ENCODE measurements around the gene DISP1.

Gene DISP1

DNA sequence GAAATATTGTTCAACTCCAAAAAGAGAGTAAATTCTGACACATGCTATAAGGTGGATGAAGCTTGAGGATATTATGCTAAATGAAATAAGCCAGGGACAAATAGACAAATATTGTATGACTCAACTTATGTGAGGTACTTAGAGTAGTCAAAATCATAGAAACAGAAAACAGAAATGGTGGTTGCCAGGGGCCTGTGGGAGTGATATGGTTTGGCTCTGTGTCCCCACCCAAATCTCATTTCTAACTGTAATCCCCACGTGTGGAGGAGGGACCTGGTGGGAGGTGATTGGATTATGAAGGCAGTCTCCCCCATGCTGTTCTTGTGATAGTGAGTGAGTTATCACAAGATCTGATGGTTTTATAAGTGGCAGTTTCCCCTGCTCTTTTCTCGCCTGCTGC is 24.7 kb upstream of the DISP1 start:
- POLR2A ChIA-PET: no interaction called here

DNA sequence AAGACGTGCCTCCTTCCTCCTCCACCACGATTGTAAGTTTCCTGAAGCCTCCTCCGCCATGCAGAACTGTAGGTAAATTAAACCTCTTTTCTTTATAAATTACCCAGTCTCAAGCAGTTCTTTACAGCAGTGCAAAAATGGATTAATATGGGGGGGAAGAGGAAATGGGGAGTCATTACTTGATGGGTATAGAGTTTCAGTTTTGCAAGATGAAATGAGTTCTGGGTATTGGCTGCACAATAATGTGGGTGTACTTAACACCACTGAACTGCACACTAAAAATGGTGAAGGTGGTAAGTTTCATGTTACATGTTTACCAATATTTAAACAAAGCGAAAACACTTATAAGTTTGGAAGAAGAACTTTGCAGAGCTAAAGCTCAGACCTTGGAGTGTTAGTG is 24.3 kb upstream of the DISP1 start:
- ChIA-PET POLR2A (no interaction called here), CTCF (interaction anchor here (1.5 kb wide), 1 partner anchor 334 kb away, joined by 5 read pairs; no protein-coding TSS in a partner anchor)
- no peak for DNase-seq (ENCODE audit: extremely low spot score)
- TF ChIP-seq ZNF384 (IDR thresholded peaks at IDR 0.05) (no peak), FOXM1 (IDR thresholded peaks at IDR 0.05; ENCODE audit: borderline replicate concordance) (no peak), FOXA1 (IDR thresholded peaks at IDR 0.05) (no peak), NFRKB (IDR thresholded peaks at IDR 0.05) (no peak), BHLHE40 (IDR thresholded peaks at IDR 0.05; ENCODE audit: borderline replicate concordance) (no peak), FOXK2 (IDR thresholded peaks at IDR 0.05) (no peak), ELF4 (IDR thresholded peaks at IDR 0.05) (no peak), HDGF (IDR thresholded peaks at IDR 0.05; ENCODE audit: borderline replicate concordance) (no peak), SUZ12 (IDR thresholded peaks at IDR 0.05) (no peak), ARNT (IDR thresholded peaks at IDR 0.05) (no peak), L3MBTL2 (conservative IDR thresholded peaks at IDR 0.05) (no peak), SP1 (IDR thresholded peaks at IDR 0.05) (no peak)
- TF ChIP-seq, protein P1, sequence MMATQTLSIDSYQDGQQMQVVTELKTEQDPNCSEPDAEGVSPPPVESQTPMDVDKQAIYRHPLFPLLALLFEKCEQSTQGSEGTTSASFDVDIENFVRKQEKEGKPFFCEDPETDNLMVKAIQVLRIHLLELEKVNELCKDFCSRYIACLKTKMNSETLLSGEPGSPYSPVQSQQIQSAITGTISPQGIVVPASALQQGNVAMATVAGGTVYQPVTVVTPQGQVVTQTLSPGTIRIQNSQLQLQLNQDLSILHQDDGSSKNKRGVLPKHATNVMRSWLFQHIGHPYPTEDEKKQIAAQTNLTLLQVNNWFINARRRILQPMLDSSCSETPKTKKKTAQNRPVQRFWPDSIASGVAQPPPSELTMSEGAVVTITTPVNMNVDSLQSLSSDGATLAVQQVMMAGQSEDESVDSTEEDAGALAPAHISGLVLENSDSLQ (IDR thresholded peaks at IDR 0.05): no peak

More for the DNA sequence above, 24.7 kb upstream of the DISP1 start:
- no peak for DNase-seq (ENCODE audit: extremely low spot score)
- CTCF ChIA-PET: no interaction called here
- TF ChIP-seq HDGF (IDR thresholded peaks at IDR 0.05; ENCODE audit: borderline replicate concordance): no peak
- TF ChIP-seq ZNF384 (IDR thresholded peaks at IDR 0.05): no peak
- no peak for TF ChIP-seq SP1 (IDR thresholded peaks at IDR 0.05)
- TF ChIP-seq FOXK2 (IDR thresholded peaks at IDR 0.05): no peak
- TF ChIP-seq FOXA1 (IDR thresholded peaks at IDR 0.05): no peak
- no peak for TF ChIP-seq TARDBP (IDR thresholded peaks at IDR 0.05)
- no peak for TF ChIP-seq ELF4 (IDR thresholded peaks at IDR 0.05)
- TF ChIP-seq BHLHE40 (IDR thresholded peaks at IDR 0.05; ENCODE audit: borderline replicate concordance): no peak
- no peak for TF ChIP-seq NFRKB (IDR thresholded peaks at IDR 0.05)
- TF ChIP-seq LEF1 (IDR thresholded peaks at IDR 0.05; ENCODE audit: borderline replicate concordance): no peak
- TF ChIP-seq ARNT (IDR thresholded peaks at IDR 0.05): no peak
- no peak for TF ChIP-seq FOXM1 (IDR thresholded peaks at IDR 0.05; ENCODE audit: borderline replicate concordance)
- TF ChIP-seq, protein P1 (IDR thresholded peaks at IDR 0.05): no peak
- no peak for TF ChIP-seq CTBP1 (IDR thresholded peaks at IDR 0.05; ENCODE audit: borderline replicate concordance)
- no peak for TF ChIP-seq SUZ12 (IDR thresholded peaks at IDR 0.05)
- TF ChIP-seq L3MBTL2 (conservative IDR thresholded peaks at IDR 0.05): no peak

GRCh38 chr1:222791006-222791710 is 23.7 kb upstream of the DISP1 start:
- POLR2A ChIA-PET: no interaction called here
- TF ChIP-seq NFRKB (IDR thresholded peaks at IDR 0.05) (no peak), ELF4 (IDR thresholded peaks at IDR 0.05) (no peak), FOXA1 (IDR thresholded peaks at IDR 0.05) (no peak), HDGF (IDR thresholded peaks at IDR 0.05; ENCODE audit: borderline replicate concordance) (no peak), LEF1 (IDR thresholded peaks at IDR 0.05; ENCODE audit: borderline replicate concordance) (no peak), SUZ12 (IDR thresholded peaks at IDR 0.05) (no peak), ARNT (IDR thresholded peaks at IDR 0.05) (no peak), ZNF384 (IDR thresholded peaks at IDR 0.05) (no peak), L3MBTL2 (conservative IDR thresholded peaks at IDR 0.05) (no peak), SP1 (IDR thresholded peaks at IDR 0.05) (no peak), CTBP1 (IDR thresholded peaks at IDR 0.05; ENCODE audit: borderline replicate concordance) (no peak), TARDBP (IDR thresholded peaks at IDR 0.05) (no peak), FOXM1 (IDR thresholded peaks at IDR 0.05; ENCODE audit: borderline replicate concordance) (no peak), BHLHE40 (IDR thresholded peaks at IDR 0.05; ENCODE audit: borderline replicate concordance) (no peak), FOXK2 (IDR thresholded peaks at IDR 0.05) (no peak)
- TF ChIP-seq, protein P1 (IDR thresholded peaks at IDR 0.05): no peak
- CTCF ChIA-PET: interaction anchor here (0.6 to 1.5 kb wide), 2 partner anchors 333 to 1001 kb away, joined by 3 to 5 read pairs; no protein-coding TSS in a partner anchor
- DNase-seq (ENCODE audit: extremely low spot score): no peak

DNA sequence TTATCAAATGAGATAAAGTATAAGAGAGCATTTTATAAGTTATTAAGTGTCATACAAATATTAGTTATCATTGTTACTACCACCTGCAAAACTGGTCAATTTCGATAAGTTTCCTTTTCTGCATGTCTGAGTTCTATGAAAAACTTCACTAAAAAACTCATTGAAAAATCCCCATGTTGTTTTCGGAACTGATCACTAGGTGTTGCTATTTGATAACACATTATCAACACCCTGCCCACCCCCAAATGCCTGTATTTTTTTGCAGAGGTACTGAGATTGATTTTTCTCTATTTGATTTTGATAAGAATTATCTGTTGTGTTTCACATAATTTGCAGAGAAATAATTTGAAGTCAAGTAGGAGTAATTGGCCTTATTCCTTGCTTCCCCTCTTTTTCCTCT is 22.1 kb upstream of the DISP1 start:
- CTCF ChIA-PET: interaction anchor here (1.2 to 1.3 kb wide), 3 partner anchors 297 to 341 kb away, joined by 3 to 7 read pairs (median 6); no protein-coding TSS in a partner anchor
- DNase-seq (ENCODE audit: extremely low spot score): peak; percentile 45
- TF ChIP-seq ZNF384 (IDR thresholded peaks at IDR 0.05) (0 out of 2 replicates have a peak, but pooled peaks have one; percentile 18), FOXM1 (IDR thresholded peaks at IDR 0.05; ENCODE audit: borderline replicate concordance) (no peak)

DNA sequence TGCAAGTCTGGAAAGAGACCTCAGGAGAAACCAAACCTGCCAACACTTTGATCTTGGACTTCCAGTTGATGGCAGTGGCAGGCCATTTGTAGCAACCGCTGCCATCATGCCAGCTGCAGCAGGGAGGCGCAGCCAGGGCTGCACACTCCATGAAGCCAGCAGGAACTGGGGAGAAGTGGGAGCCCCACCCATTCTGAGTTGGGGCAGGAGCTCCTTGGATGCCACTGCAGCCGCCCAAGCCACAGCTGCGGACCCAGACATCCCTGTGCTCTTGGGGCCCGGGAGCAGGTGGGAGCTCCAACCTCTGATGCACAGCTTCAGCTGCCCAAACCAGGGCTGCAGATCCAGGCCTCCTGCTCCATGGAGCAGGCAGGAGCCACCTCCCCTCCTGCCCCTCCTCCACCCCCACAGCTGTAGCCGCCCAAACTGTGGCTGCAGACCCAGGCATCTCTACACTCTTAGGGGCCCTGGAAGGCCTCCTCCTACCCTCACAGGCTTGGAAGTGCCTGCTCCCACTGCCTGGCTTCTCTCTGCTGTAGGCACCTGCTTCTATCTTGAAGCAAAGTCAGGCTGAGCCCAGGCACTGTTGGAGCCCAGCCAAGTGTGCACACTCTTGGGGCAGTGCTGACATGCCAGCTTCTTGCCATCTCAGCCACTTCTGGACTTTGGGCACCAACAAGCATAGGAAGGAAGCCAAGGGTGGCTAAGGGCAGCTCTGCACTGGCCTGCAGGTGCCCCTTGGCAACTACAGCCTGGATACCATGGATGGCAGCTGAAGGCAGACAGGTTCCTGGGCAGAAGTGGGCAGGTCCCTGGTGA is 20.0 kb upstream of the DISP1 start:
- no peak for DNase-seq (ENCODE audit: extremely low spot score)
- ChIA-PET CTCF (interaction anchor here (0.9 to 2.5 kb wide), 2 partner anchors 29 to 295 kb away, joined by 5 to 14 read pairs; no protein-coding TSS in a partner anchor), POLR2A (no interaction called here)
- no peak for TF ChIP-seq NFRKB (IDR thresholded peaks at IDR 0.05)
- no peak for TF ChIP-seq FOXA1 (IDR thresholded peaks at IDR 0.05)
- TF ChIP-seq TARDBP (IDR thresholded peaks at IDR 0.05): no peak
- no peak for TF ChIP-seq CTBP1 (IDR thresholded peaks at IDR 0.05; ENCODE audit: borderline replicate concordance)
- TF ChIP-seq ELF4 (IDR thresholded peaks at IDR 0.05): no peak
- TF ChIP-seq ARNT (IDR thresholded peaks at IDR 0.05): no peak
- no peak for TF ChIP-seq SUZ12 (IDR thresholded peaks at IDR 0.05)
- TF ChIP-seq BHLHE40 (IDR thresholded peaks at IDR 0.05; ENCODE audit: borderline replicate concordance): no peak
- no peak for TF ChIP-seq L3MBTL2 (conservative IDR thresholded peaks at IDR 0.05)

More for the DNA sequence above, 22.1 kb upstream of the DISP1 start:
- POLR2A ChIA-PET: no interaction called here
